Activated CD4-positive, alpha-beta T cell treated with anti-CD3 and anti-CD28 coated beads for 24 hours (primary cell): ENCODE data around the gene KDM3A.

Experiments used
- DNase-seq, 2 donors: peaks; one replicate each; pipeline ENCODE4 v3.0.0-alpha.2; 2020; ENCODE audit warnings: low read depth in 2 of 2

KDM3A gene

GRCh38 chr2:86430368-86430767 is 10.8 kb upstream of the KDM3A start:
- DNase-seq, result no peak

- DNase-seq, result no peak
Measured at GRCh38 chr2:86433137-86433536, 8.0 kb upstream of the KDM3A start.

- DNase-seq, result no peak
Measured at GRCh38 chr2:86434290-86434689, 6.9 kb upstream of the KDM3A start.

- DNase-seq, result no peak
Measured at GRCh38 chr2:86435531-86435930, 5.6 kb upstream of the KDM3A start.

- no peak for DNase-seq
Measured at GRCh38 chr2:86436328-86436727, 4.8 kb upstream of the KDM3A start.

- no peak for DNase-seq
Measured at GRCh38 chr2:86439879-86440630, 1.1 kb upstream of the KDM3A start.

- no peak for DNase-seq
Measured at GRCh38 chr2:86441392-86441881, 266 bp downstream of the KDM3A start.

GRCh38 chr2:86441882-86442641 is 891 bp downstream of the KDM3A start:
- DNase-seq, result peak; percentile 37 to 41

GRCh38 chr2:86442642-86443005 is 1.5 kb downstream of the KDM3A start:
- peak; percentile 55 to 63 for DNase-seq

GRCh38 chr2:86443631-86444350 is 2.6 kb downstream of the KDM3A start:
- no peak for DNase-seq

GRCh38 chr2:86445436-86445835 is 4.3 kb downstream of the KDM3A start:
- DNase-seq, result no peak

- DNase-seq, result no peak
Measured at GRCh38 chr2:86446060-86446459, 4.9 kb downstream of the KDM3A start.

- DNase-seq, result no peak
Measured at GRCh38 chr2:86453836-86454235, 12.7 kb downstream of the KDM3A start.

GRCh38 chr2:86454238-86454637 is 13.1 kb downstream of the KDM3A start:
- DNase-seq, result no peak

GRCh38 chr2:86455181-86455580 is 14.0 kb downstream of the KDM3A start:
- no peak for DNase-seq

GRCh38 chr2:86461042-86461743 is 20.0 kb downstream of the KDM3A start:
- DNase-seq, result no peak

GRCh38 chr2:86464652-86465051 is 23.5 kb downstream of the KDM3A start:
- no peak for DNase-seq

GRCh38 chr2:86466306-86466705 is 25.1 kb downstream of the KDM3A start:
- DNase-seq, result no peak

GRCh38 chr2:86468162-86469033 is 27.2 kb downstream of the KDM3A start:
- no peak for DNase-seq

- DNase-seq, result no peak
Measured at GRCh38 chr2:86470890-86471289, 29.7 kb downstream of the KDM3A start.

- DNase-seq, result no peak
Measured at GRCh38 chr2:86471637-86472036, 30.5 kb downstream of the KDM3A start.
